HAP-1 (cell line): ENCODE results near the gene CYB5B.

ENCODE experiments used
- DNase-seq, 2 experiments: peaks; one replicate each; pipeline ENCODE4 v3.0.0-alpha.2; 2016 to 2020; ENCODE audit warnings: low spot score in 2 of 2
- H3K27me3 ChIP-seq: fragments of 250-450 bp; sonication (Bioruptor Pico); 2 replicates; pipeline ENCODE4 v1.5.1; 2020; ENCODE audit warnings: low read depth, mild to moderate bottlenecking, moderate library complexity
- H3K36me3 ChIP-seq: fragments of 250-450 bp; sonication (Bioruptor Pico); replicated peaks from 2 replicates; pipeline ENCODE4 v1.5.1; 2020; ENCODE audit warnings: mild to moderate bottlenecking
- H3K4me1 ChIP-seq: fragments of 250-450 bp; sonication (Bioruptor Pico); 2 replicates; pipeline ENCODE4 v1.5.1; 2020; ENCODE audit warnings: mild to moderate bottlenecking
- H3K4me3 ChIP-seq: fragments of 250-450 bp; sonication (Bioruptor Pico); 2 replicates; pipeline ENCODE4 v1.5.1; 2020; ENCODE audit warnings: mild to moderate bottlenecking, moderate library complexity
- H3K9me3 ChIP-seq: fragments of 250-450 bp; sonication (Bioruptor Pico); 2 replicates; pipeline ENCODE4 v1.5.1; 2020; ENCODE audit warnings: mild to moderate bottlenecking, moderate library complexity
- in situ Hi-C: fragments of 300-500 bp; cut with MboI; formaldehyde crosslinking; loops from 3 replicates; pipeline ENCODE4 v1.14.3; 2020; ENCODE audit warnings: low sequenced_read_pairs, inconsistent platforms, mixed read lengths

The CYB5B gene

DNA sequence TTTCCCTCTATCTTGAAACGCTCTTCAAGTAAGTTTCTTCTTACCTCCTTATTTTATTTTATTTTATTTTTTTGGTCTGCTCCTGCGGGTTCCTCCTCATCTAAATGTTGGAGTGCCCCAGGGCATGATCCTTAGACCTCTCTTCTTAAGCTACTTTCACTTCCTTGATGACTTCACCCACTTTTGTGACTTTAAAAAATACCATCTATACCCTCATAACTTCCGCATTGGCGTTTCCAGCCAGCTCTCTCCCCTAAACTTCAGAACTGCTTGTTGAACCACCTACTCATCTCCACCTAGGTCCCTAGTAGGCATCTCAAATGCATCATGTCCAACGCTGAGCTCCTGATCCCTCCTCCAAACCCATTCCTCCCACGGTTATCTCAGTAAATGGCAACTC lies 89.9 kb downstream of the CYB5B start:
- Histone ChIP-seq H3K36me3 (no peaks in the 10 kb centered on the region), H3K9me3 (no peaks in the 10 kb centered on the region), H3K4me3 (no peak overlapping the region), H3K4me1 (no peaks in the 10 kb centered on the region), H3K27me3 (no peaks in the 10 kb centered on the region)
- no peak for DNase-seq
- in situ Hi-C loops: no loop called here
